Ovary (tissue), 3 donors: Measurements from ENCODE around the gene FMC1.

ENCODE experiments used
- POLR2A ChIP-seq: fragments of 450-650 bp; IDR thresholded peaks from one replicate; pipeline ENCODE4 v1.6.1; 2017; ENCODE audit warnings: antibody characterized with exemption, mild to moderate bottlenecking, moderate library complexity
- TF ChIP-seq, protein P1 (sequence below), 3 donors: fragments of 450-650 bp in 2 of 3; fragments of 200-600 bp in 1 of 3; IDR thresholded peaks; one replicate each; pipeline versions ENCODE4 v1.5.1 to v1.8.0; 2016 to 2022; ENCODE audit warnings: antibody characterized with exemption in 3 of 3, mild to moderate bottlenecking in 1 of 3
- donor health status: DM: no; HTN: no; CAD: no.

DNA sequence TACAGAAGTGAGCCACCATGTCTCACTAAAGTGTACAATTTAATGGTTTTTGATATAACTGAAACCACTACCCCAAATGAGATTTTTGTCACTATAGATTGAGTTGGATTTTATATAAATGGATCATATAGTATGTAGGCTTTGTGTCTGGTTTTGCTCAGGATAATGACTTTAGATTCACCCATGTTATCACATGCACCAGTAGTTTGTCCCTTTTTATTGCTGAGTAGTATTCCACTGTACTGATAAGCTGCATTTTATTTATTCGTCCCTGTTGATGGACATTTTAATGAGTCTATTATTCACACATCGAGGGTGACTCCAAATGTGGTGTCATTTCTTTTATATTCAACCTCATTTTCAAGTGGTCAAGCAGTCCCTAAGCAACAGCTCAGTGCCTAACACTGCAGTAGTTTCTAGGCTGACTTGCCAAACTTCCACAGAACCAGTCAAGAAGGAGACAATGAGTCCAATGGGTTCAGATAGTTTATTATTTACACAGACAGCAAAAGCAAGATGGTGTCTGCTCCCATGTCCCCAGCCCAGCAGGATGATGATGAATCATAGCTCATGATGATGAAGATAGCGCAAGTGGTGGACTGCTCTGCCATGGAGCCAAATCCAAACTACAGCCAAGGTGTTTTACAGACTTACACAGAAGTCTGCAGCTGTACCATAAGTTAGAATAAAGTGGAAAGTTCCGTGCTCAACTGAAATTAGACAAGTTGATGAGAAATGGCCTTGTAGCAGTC, 6.6 kb upstream of the FMC1 start:
- no peak for TF ChIP-seq POLR2A
- TF ChIP-seq, protein P1, sequence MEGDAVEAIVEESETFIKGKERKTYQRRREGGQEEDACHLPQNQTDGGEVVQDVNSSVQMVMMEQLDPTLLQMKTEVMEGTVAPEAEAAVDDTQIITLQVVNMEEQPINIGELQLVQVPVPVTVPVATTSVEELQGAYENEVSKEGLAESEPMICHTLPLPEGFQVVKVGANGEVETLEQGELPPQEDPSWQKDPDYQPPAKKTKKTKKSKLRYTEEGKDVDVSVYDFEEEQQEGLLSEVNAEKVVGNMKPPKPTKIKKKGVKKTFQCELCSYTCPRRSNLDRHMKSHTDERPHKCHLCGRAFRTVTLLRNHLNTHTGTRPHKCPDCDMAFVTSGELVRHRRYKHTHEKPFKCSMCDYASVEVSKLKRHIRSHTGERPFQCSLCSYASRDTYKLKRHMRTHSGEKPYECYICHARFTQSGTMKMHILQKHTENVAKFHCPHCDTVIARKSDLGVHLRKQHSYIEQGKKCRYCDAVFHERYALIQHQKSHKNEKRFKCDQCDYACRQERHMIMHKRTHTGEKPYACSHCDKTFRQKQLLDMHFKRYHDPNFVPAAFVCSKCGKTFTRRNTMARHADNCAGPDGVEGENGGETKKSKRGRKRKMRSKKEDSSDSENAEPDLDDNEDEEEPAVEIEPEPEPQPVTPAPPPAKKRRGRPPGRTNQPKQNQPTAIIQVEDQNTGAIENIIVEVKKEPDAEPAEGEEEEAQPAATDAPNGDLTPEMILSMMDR (IDR thresholded peaks at IDR 0.05) = no peak
